Superior temporal gyrus (tissue), 1 donor: Measurements from ENCODE around the gene HNF1B.
"Not testable (repeated sequence)": the region's sequence is repeated elsewhere in the genome, so short reads cannot be mapped to it uniquely, and the experiment has no call there.

Source experiments
- DNase-seq: peaks from one replicate; pipeline ENCODE4 v3.0.0-alpha.2; 2016; ENCODE audit errors: extremely low spot score

The HNF1B gene

GRCh38 chr17:37701496-37701898 is 43.4 kb downstream of the HNF1B start:
- DNase-seq, result no peak

- DNase-seq, result no peak
Observed at GRCh38 chr17:37700881-37701280, 44.0 kb downstream of the HNF1B start.

GRCh38 chr17:37699285-37699973 is 45.4 kb downstream of the HNF1B start:
- no peak for DNase-seq

- no peak for DNase-seq
Observed at GRCh38 chr17:37698911-37699255, 46.0 kb downstream of the HNF1B start.

- no peak for DNase-seq
Observed at GRCh38 chr17:37698132-37698910, 46.5 kb downstream of the HNF1B start.

- DNase-seq, result no peak
Observed at GRCh38 chr17:37697381-37697780, 47.5 kb downstream of the HNF1B start.

- DNase-seq, result no peak
Observed at GRCh38 chr17:37696366-37696765, 48.5 kb downstream of the HNF1B start.

GRCh38 chr17:37695726-37696125 is 49.1 kb downstream of the HNF1B start:
- DNase-seq, result no peak

GRCh38 chr17:37694734-37695133 is 50.1 kb downstream of the HNF1B start:
- no peak for DNase-seq

GRCh38 chr17:37693328-37693727 is 51.5 kb downstream of the HNF1B start:
- no peak for DNase-seq

- DNase-seq, result no peak
Observed at GRCh38 chr17:37691807-37692206, 53.1 kb downstream of the HNF1B start.

- DNase-seq, result no peak
Observed at GRCh38 chr17:37689317-37689716, 55.5 kb downstream of the HNF1B start.

- no peak for DNase-seq
Observed at GRCh38 chr17:37683454-37683984, 61.3 kb downstream of the HNF1B start.

- no peak for DNase-seq
Observed at GRCh38 chr17:37682007-37682406, 62.9 kb downstream of the HNF1B start.

- not testable (repeated sequence) for DNase-seq
Observed at GRCh38 chr17:37679995-37680394, 64.9 kb downstream of the HNF1B start.

- DNase-seq, result no peak
Observed at GRCh38 chr17:37678036-37678435, 66.8 kb downstream of the HNF1B start.

- DNase-seq, result no peak
Observed at GRCh38 chr17:37677021-37677420, 67.8 kb downstream of the HNF1B start.

GRCh38 chr17:37676115-37676925 is 68.5 kb downstream of the HNF1B start:
- no peak for DNase-seq

GRCh38 chr17:37674511-37674910 is 70.3 kb downstream of the HNF1B start:
- DNase-seq, result no peak

GRCh38 chr17:37673386-37673785 is 71.5 kb downstream of the HNF1B start:
- DNase-seq, result no peak

GRCh38 chr17:37672548-37673078 is 72.2 kb downstream of the HNF1B start:
- DNase-seq, result no peak
